HCT116 (cell line): ENCODE data around the gene NLGN4Y. TPM values are rescaled to one million over a fixed set of nuclear protein-coding genes. Genes with fewer than 3 reads are reported as not detected.

Experiments used
- ATAC-seq: fragments of 200-7000 bp; cut with Tn5 transposase; 2 replicates; pipeline ENCODE4 v1.9.1; 2020; ENCODE audit warnings: mild to moderate bottlenecking, moderate library complexity
- BruUV-seq: library from RNA; stranded (reverse); fragments of 400-500 nt; replicated peaks from 2 replicates; lab custom pipeline; 2021; lab: Mats Ljungman, UMichigan
- CTCF ChIA-PET: fragments of 300-600 bp; sonication (Branson Sonifier 250); formaldehyde crosslinking; loops from one replicate; lab custom pipeline; 2021; ENCODE audit warnings: antibody characterized with exemption; lab: Charles Lee
- POLR2A ChIA-PET: fragments of 300-600, 350-600 bp; sonication (Branson Sonifier 250); formaldehyde crosslinking; loops from one replicate; lab custom pipeline; 2021; ENCODE audit warnings: antibody characterized with exemption; lab: Charles Lee
- RAD21 ChIA-PET, 2 experiments: fragments of 300-600 bp; sonication (Branson Sonifier 250); formaldehyde crosslinking; loops; one replicate each; lab custom pipeline; 2023; ENCODE audit warnings: low total read pairs in 2 of 2; ENCODE audit not compliant: uncharacterized antibody in 2 of 2, unreplicated experiment in 2 of 2, low non-redundant PET in 1 of 2; lab: Charles Lee
- DNase-seq: peaks from one replicate; pipeline ENCODE4 v3.0.0-alpha.2; 2010; ENCODE audit warnings: low read depth, low spot score
- H2AFZ ChIP-seq: fragments of 200-600 bp; shearing (Covaris generic), sonication (generic); 2 replicates; pipeline ENCODE4 v1.6.1; 2017; ENCODE audit warnings: low read depth, mixed run types, mixed read lengths, antibody characterized with exemption, low read length; ENCODE audit not compliant: poor library complexity, severe bottlenecking
- H3K27ac ChIP-seq: 2 replicates; pipeline ENCODE4 v1.5.1; 2012; ENCODE audit warnings: low read depth, low read length
- H3K27me3 ChIP-seq: fragments of 200-600 bp; sonication (generic); 2 replicates; pipeline ENCODE4 v1.6.1; 2016; ENCODE audit warnings: mixed run types, low read length, mixed read lengths; ENCODE audit not compliant: insufficient read depth
- H3K36me3 ChIP-seq, 2 experiments: fragments of 200-500 bp in 1 of 2; fragments of 200-600 bp in 1 of 2; sonication (Bioruptor generic) in 1 of 2; sonication (generic) in 1 of 2; 2 replicates each; pipeline versions ENCODE4 v1.5.1 to v1.6.1; 2014 to 2016; ENCODE audit warnings: low read length in 2 of 2, inconsistent platforms in 1 of 2, mixed read lengths in 1 of 2, mixed run types in 1 of 2; ENCODE audit not compliant: insufficient read depth in 2 of 2, control insufficient read depth in 1 of 2
- H3K4me1 ChIP-seq, 2 experiments: fragments of 200-600 bp in 1 of 2; sonication (generic) in 1 of 2; 2 replicates each; pipeline versions ENCODE4 v1.5.1 to v1.6.1; 2012 to 2017; ENCODE audit warnings: low read length in 2 of 2, inconsistent platforms in 1 of 2, mild to moderate bottlenecking in 1 of 2, mixed read lengths in 1 of 2, mixed run types in 1 of 2, moderate library complexity in 1 of 2; ENCODE audit not compliant: insufficient read depth in 2 of 2, control insufficient read depth in 1 of 2
- H3K4me2 ChIP-seq: fragments of 200-600 bp; sonication (generic); 2 replicates; pipeline ENCODE4 v1.6.1; 2017; ENCODE audit warnings: mixed run types, low read length, mixed read lengths
- H3K4me3 ChIP-seq, 2 experiments: fragments of 200-600 bp in 1 of 2; sonication (generic) in 1 of 2; replicated peaks in 1 of 2; 2 replicates each; pipeline ENCODE4 v1.5.1; 2011 to 2016; ENCODE audit warnings: low read length in 2 of 2, control low read depth in 1 of 2, low read depth in 1 of 2, mild to moderate bottlenecking in 1 of 2, mixed read lengths in 1 of 2, mixed run types in 1 of 2
- H3K79me2 ChIP-seq: fragments of 200-600 bp; sonication (generic); 2 replicates; pipeline ENCODE4 v1.6.1; 2017; ENCODE audit warnings: mild to moderate bottlenecking, mixed run types, low read length, moderate library complexity, mixed read lengths; ENCODE audit not compliant: insufficient read depth
- H3K9ac ChIP-seq: fragments of 200-600 bp; sonication (generic); 2 replicates; pipeline ENCODE4 v1.6.1; 2016; ENCODE audit warnings: low read length, mixed read lengths
- H3K9me2 ChIP-seq: fragments of 200-600 bp; sonication (generic), shearing (Covaris generic); 2 replicates; pipeline ENCODE4 v1.6.1; 2017; ENCODE audit warnings: mixed run types, mild to moderate bottlenecking, moderate library complexity; ENCODE audit not compliant: insufficient read depth
- H3K9me3 ChIP-seq, 2 experiments: fragments of 200-500 bp in 1 of 2; fragments of 200-600 bp in 1 of 2; sonication (Bioruptor generic) in 1 of 2; sonication (generic) in 1 of 2; 2 replicates each; pipeline ENCODE4 v1.6.1; 2014 to 2017; ENCODE audit warnings: low read length in 2 of 2, mixed read lengths in 2 of 2, inconsistent platforms in 1 of 2, low read depth in 1 of 2, mild to moderate bottlenecking in 1 of 2, mixed run types in 1 of 2, moderate library complexity in 1 of 2; ENCODE audit not compliant: control insufficient read depth in 1 of 2, insufficient read depth in 1 of 2
- H4K20me1 ChIP-seq: fragments of 200-600 bp; sonication (generic), shearing (Covaris generic); 2 replicates; pipeline ENCODE4 v1.6.1; 2017; ENCODE audit warnings: mixed run types, mild to moderate bottlenecking, moderate library complexity; ENCODE audit not compliant: insufficient read depth
- CBX3 ChIP-seq: IDR thresholded peaks from 2 replicates; pipeline ENCODE4 v1.6.1; 2012; ENCODE audit warnings: low read depth
- CEBPB ChIP-seq: IDR thresholded peaks from 2 replicates; pipeline ENCODE4 v1.6.1; 2012; ENCODE audit warnings: low read depth
- ELF1 ChIP-seq: IDR thresholded peaks from 2 replicates; pipeline ENCODE4 v1.6.1; 2012; ENCODE audit warnings: low read depth, borderline replicate concordance
- EZH2 ChIP-seq: fragments of 200-600 bp; sonication (generic); IDR thresholded peaks from 2 replicates; pipeline ENCODE4 v1.6.1; 2017; ENCODE audit warnings: antibody characterized with exemption, mixed run types
- FOSL1 ChIP-seq: IDR thresholded peaks from 2 replicates; pipeline ENCODE4 v1.6.1; 2012; ENCODE audit warnings: low read depth
- POLR2AphosphoS5 ChIP-seq: IDR thresholded peaks from 2 replicates; pipeline ENCODE4 v1.6.1; 2011; ENCODE audit warnings: mild to moderate bottlenecking, low read depth, low read length, moderate library complexity
- RAD21 ChIP-seq: IDR thresholded peaks from 2 replicates; pipeline ENCODE4 v1.6.1; 2012; ENCODE audit warnings: low read depth, mild to moderate bottlenecking
- REST ChIP-seq: IDR thresholded peaks from 2 replicates; pipeline ENCODE4 v1.6.1; 2012; ENCODE audit warnings: low read depth
- SIN3A ChIP-seq: IDR thresholded peaks from 2 replicates; pipeline ENCODE4 v1.6.1; 2012; ENCODE audit warnings: low read depth
- SP1 ChIP-seq: IDR thresholded peaks from 2 replicates; pipeline ENCODE4 v1.6.1; 2012; ENCODE audit warnings: low read depth
- SRF ChIP-seq: IDR thresholded peaks from 2 replicates; pipeline ENCODE4 v1.6.1; 2012; ENCODE audit warnings: low read depth
- YY1 ChIP-seq: IDR thresholded peaks from 2 replicates; pipeline ENCODE4 v1.6.1; 2011; ENCODE audit warnings: low read length, low read depth, moderate library complexity, mild to moderate bottlenecking; ENCODE audit not compliant: insufficient replicate concordance; ENCODE audit errors: extremely low read depth
- ZNF274 ChIP-seq: fragments of 200-500 bp; sonication (Bioruptor generic); IDR thresholded peaks from 2 replicates; pipeline ENCODE4 v1.6.1; 2014; ENCODE audit warnings: mild to moderate bottlenecking, low read depth, low read length, inconsistent platforms
- intact Hi-C: fragments of 100-400 bp; cut with micrococcal nuclease; formaldehyde crosslinking; loops from 2 replicates; pipeline ENCODE4 v1.10.0; 2022
- total RNA-seq: library from RNA; stranded (reverse); gene quantifications from one replicate; pipeline ENCODE4 v1.2.1, GENCODE V29; 2021; ENCODE audit not compliant: unreplicated experiment
- TF ChIP-seq, protein P1 (sequence below): IDR thresholded peaks from 2 replicates; pipeline ENCODE4 v1.6.1; 2012
- TF ChIP-seq, protein P2 (sequence below): IDR thresholded peaks from 2 replicates; pipeline ENCODE4 v1.6.1; 2011; ENCODE audit warnings: mild to moderate bottlenecking, low read length, moderate library complexity; ENCODE audit not compliant: insufficient replicate concordance; ENCODE audit errors: extremely low read depth

Gene NLGN4Y
- total RNA-seq, 1 experiment from 2014 or later = 0.22 TPM

DNA sequence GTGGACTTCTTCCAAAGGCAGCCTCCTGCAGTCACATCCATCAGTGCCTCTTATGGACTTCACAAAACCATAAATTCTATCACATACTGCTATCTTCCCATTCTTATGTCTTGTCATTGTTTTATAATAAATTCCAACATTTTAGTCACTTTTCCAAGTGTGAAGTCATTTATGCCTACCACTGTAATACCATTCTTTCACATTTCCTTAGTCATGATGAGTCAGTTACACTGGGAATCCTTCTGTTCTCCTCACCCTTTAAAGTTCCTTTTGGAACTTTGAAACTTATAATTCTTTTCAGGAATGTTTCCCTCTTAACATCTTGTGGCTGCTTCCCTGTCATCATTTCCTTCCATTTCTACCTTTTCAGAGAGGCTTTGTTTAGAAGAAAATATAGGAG is 279.7 kb downstream of the NLGN4Y start:
- no TSS peak for BruUV-seq
- no peak overlapping the region for H3K27ac ChIP-seq
- ATAC-seq (no peak), DNase-seq (no peak)
- H3K79me2 ChIP-seq = no peaks in the 10 kb centered on the region
- POLR2A ChIA-PET = no interaction called here
- H3K4me1 ChIP-seq = no peaks in the 10 kb centered on the region
- intact Hi-C loops = no loop called here
- H3K4me2 ChIP-seq = no peak overlapping the region
- RAD21 ChIA-PET = no interaction called here
- no peaks in the 10 kb centered on the region for H3K9me2 ChIP-seq
- H3K27me3 ChIP-seq = no peaks in the 10 kb centered on the region
- H3K36me3 ChIP-seq = no peaks in the 10 kb centered on the region
- no peaks in the 10 kb centered on the region for H4K20me1 ChIP-seq
- CTCF ChIA-PET = no interaction called here
- no peak overlapping the region for H3K4me3 ChIP-seq
- TF ChIP-seq YY1 (no peak), SRF (no peak), RAD21 (no peak), POLR2AphosphoS5 (no peak), FOSL1 (no peak), REST (no peak), ZNF274 (no peak), CEBPB (no peak), SIN3A (no peak), EZH2 (no peak), ELF1 (no peak), SP1 (no peak), CBX3 (no peak)
- TF ChIP-seq, protein P1, sequence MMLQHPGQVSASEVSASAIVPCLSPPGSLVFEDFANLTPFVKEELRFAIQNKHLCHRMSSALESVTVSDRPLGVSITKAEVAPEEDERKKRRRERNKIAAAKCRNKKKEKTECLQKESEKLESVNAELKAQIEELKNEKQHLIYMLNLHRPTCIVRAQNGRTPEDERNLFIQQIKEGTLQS = no peak
- TF ChIP-seq, protein P2, sequence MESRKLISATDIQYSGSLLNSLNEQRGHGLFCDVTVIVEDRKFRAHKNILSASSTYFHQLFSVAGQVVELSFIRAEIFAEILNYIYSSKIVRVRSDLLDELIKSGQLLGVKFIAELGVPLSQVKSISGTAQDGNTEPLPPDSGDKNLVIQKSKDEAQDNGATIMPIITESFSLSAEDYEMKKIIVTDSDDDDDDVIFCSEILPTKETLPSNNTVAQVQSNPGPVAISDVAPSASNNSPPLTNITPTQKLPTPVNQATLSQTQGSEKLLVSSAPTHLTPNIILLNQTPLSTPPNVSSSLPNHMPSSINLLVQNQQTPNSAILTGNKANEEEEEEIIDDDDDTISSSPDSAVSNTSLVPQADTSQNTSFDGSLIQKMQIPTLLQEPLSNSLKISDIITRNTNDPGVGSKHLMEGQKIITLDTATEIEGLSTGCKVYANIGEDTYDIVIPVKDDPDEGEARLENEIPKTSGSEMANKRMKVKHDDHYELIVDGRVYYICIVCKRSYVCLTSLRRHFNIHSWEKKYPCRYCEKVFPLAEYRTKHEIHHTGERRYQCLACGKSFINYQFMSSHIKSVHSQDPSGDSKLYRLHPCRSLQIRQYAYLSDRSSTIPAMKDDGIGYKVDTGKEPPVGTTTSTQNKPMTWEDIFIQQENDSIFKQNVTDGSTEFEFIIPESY = no peak
- TF ChIP-seq, all 23 proteins: peak for 0
- Histone ChIP-seq H3K9me3 (no peaks in the 10 kb centered on the region), H2AFZ (no peak overlapping the region), H3K9ac (no peak overlapping the region)
